Measurements from ENCODE around the gene MED13L. TPM values are rescaled to one million over a fixed set of nuclear protein-coding genes. Genes with fewer than 3 reads are reported as not detected.

MED13L gene
- total RNA-seq (2014; rRNA removed; shearing (Covaris generic)) (88.7 and 187 TPM in 2 replicates), polyA plus RNA-seq (2016; fragmentation: Nextera tagmentation; extraction: Ambion mirVana) (9.5 and 11.7 TPM in 2 replicates)

DNA sequence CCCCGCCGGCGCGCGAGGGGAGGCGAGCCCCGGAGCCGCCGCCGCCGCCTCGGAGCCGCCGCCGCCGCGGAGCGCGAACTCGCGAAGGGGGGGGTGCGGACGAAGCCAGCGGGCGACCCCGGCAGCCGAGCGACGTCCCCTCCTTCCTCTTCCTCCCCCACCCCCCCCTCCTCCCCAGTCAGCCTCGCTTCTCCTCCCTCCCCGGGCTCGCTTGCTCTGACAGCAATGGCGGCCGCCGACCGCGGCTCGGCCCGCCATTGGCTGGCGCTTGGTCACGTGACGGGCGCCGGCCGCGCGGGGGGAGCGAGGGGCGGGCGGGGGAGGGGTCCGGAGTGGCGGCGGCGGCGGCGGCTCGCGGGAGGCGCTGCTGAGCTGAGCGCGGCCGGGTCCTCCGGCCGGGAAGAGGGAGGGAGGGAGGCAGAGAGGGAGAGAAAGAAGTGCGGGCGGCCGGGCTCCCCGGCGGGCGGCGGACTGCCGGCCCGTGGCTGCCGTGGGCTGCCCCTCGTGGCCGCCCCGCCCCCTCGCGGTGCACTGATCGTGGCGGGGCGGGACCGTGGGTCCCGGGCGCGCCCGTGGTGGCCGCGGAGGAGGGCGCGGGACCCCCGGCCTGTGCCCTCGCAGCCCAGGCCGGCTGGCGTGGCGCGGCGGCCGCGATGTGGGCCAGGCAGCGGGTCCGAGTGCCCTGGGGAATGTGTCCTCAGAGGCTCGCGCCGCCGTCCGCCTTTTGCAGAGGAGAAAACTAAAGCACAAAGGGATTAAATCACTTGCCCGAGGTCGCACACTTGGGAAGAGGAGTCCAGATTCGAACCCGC, at the start of gene MED13L:
Gene MED13L (minus strand): TSS at position 227 of the 812 bp plus-strand sequence. CDS start 562 bp downstream, outside the sequence.
- peak within 1 kb of the TSS; percentile 84 for H2AFZ ChIP-seq
- H3K4me2 ChIP-seq (ENCODE audit: unreplicated experiment): peak within 1 kb of the TSS; percentile 95
- peak within 1 kb of the TSS; percentile 72 for H3K27ac ChIP-seq
- H3K9me3 ChIP-seq (ENCODE audit: low read depth): no peaks in the 10 kb centered on the region
- DNase-seq: peak; percentile 95
- WGBS, 2 experiments (ENCODE audit: low coverage in 1 of 2, low lambda C conversion rate in 2 of 2, missing lambda C conversion rate in 2 of 2): 2 to 3% methylated on average over 21 to 82 of the region's 111 CpGs
- H3K4me3 ChIP-seq: peak within 1 kb of the TSS; percentile 92
- peaks cover 24% of the 10 kb centered on the region for H3K4me1 ChIP-seq (ENCODE audit: insufficient read depth)
- in situ Hi-C loops (cut with MboI): no loop called here
- H3K9me2 ChIP-seq (ENCODE audit: insufficient read depth): no peaks in the 10 kb centered on the region
- H3K9ac ChIP-seq: peak within 1 kb of the TSS; percentile 87
- peaks cover 42% of the 10 kb centered on the region for H3K79me2 ChIP-seq (ENCODE audit: insufficient read depth)
- no peak for TF ChIP-seq EZH2phosphoT487 (IDR thresholded peaks at IDR 0.05; ENCODE audit: insufficient read depth, low read depth)
- TF ChIP-seq EZH2 (IDR thresholded peaks at IDR 0.05; ENCODE audit: insufficient read depth, poor library complexity, severe bottlenecking): no peak
- peaks cover 11% of the 10 kb centered on the region; the same call in 1 of the 2 replicates for H3F3A ChIP-seq (ENCODE audit: insufficient read depth)
- H3K36me3 ChIP-seq (ENCODE audit: low read depth): no peaks in the 10 kb centered on the region
- no peaks in the 10 kb centered on the region for H3K27me3 ChIP-seq (replicated peaks; ENCODE audit: insufficient read depth)
- H4K20me1 ChIP-seq (ENCODE audit: insufficient read depth): peaks cover 23% of the 10 kb centered on the region

DNA sequence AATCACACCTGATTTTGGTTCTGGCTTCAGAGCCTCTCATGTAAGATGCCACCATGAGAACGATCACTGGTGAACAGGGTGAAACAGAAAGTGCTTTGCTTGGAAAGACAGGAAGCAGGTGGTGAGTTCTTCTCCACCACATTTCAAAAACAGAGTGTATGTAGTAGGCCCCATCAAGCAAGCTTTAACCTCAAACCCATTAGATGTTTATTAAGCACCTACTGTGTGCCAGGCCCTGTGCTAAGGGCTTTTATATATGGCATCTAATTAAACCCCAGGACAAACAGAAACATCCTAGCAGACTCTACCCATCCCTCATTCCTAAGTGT, 47.8 kb upstream of the MED13L start:
- no peak overlapping the region for H3K27ac ChIP-seq
- H3K4me3 ChIP-seq: no peak overlapping the region
- peaks cover 12% of the 10 kb centered on the region for H3K4me1 ChIP-seq (ENCODE audit: insufficient read depth)
- H3K79me2 ChIP-seq (ENCODE audit: insufficient read depth): no peaks in the 10 kb centered on the region
- H2AFZ ChIP-seq: no peak overlapping the region
- H4K20me1 ChIP-seq (ENCODE audit: insufficient read depth): no peaks in the 10 kb centered on the region
- H3K36me3 ChIP-seq (ENCODE audit: low read depth): no peaks in the 10 kb centered on the region
- peaks cover 10% of the 10 kb centered on the region for H3F3A ChIP-seq (ENCODE audit: insufficient read depth)
- in situ Hi-C loops (cut with MboI): no loop called here
- TF ChIP-seq EZH2 (IDR thresholded peaks at IDR 0.05; ENCODE audit: insufficient read depth, poor library complexity, severe bottlenecking): no peak
- no peak for TF ChIP-seq EZH2phosphoT487 (IDR thresholded peaks at IDR 0.05; ENCODE audit: insufficient read depth, low read depth)
- DNase-seq: no peak
- no peak overlapping the region for H3K4me2 ChIP-seq (ENCODE audit: unreplicated experiment)
- no peak overlapping the region for H3K9ac ChIP-seq
- no peaks in the 10 kb centered on the region for H3K9me3 ChIP-seq (ENCODE audit: low read depth)
- no peaks in the 10 kb centered on the region for H3K27me3 ChIP-seq (replicated peaks; ENCODE audit: insufficient read depth)
- H3K9me2 ChIP-seq (ENCODE audit: insufficient read depth): no peaks in the 10 kb centered on the region
- WGBS, 2 experiments (ENCODE audit: low coverage in 1 of 2, low lambda C conversion rate in 2 of 2, missing lambda C conversion rate in 2 of 2): 90 to 97% methylated on average over 1 of the region's 1 CpG

DNA sequence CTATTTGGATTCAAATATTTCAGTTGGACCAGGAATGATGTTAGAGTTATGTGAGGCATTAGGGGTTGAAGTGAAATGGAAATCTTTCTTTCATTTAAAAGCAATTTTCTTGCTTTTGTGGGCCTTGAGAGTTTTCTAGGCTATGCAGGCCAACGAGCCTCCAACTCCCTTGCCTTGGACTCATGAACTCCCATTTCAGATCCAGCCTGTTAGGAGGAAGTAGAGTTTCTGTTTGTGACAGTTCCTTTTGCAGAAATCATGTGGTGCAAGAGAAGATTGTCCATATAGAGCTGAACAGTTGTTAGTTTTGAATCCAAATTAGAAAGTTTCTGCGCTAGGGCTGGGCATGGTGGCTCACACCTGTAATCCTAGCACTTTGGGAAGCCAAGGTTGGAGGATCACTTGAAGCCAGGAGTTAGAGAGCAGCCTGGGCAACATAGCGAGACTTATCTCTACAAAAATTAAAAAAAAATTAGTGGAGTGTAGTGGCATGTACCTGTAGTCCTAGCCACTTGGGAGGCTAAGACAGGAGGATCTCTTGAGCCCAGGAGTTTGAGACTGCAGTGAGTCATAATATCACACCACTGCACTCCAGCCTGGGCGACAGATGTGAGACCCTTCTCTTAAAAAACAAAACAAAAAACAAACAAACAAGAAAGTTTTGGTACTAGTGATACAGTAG, 47.3 kb upstream of the MED13L start:
- Histone ChIP-seq H3K9me2 (ENCODE audit: insufficient read depth) (no peaks in the 10 kb centered on the region), H3K9me3 (ENCODE audit: low read depth) (no peaks in the 10 kb centered on the region), H3K79me2 (ENCODE audit: insufficient read depth) (no peaks in the 10 kb centered on the region), H4K20me1 (ENCODE audit: insufficient read depth) (no peaks in the 10 kb centered on the region), H3K4me1 (ENCODE audit: insufficient read depth) (peaks cover 16% of the 10 kb centered on the region), H3K4me2 (ENCODE audit: unreplicated experiment) (no peak overlapping the region), H3K36me3 (ENCODE audit: low read depth) (no peaks in the 10 kb centered on the region), H3K27me3 (replicated peaks; ENCODE audit: insufficient read depth) (no peaks in the 10 kb centered on the region), H3K4me3 (no peak overlapping the region), H3K27ac (no peak overlapping the region), H2AFZ (no peak overlapping the region), H3F3A (ENCODE audit: insufficient read depth) (peaks cover 13% of the 10 kb centered on the region), H3K9ac (no peak overlapping the region)
- in situ Hi-C loops (cut with MboI): no loop called here
- 76 to 77% methylated on average over 4 of the region's 4 CpGs for WGBS, 2 experiments (ENCODE audit: low coverage in 1 of 2, low lambda C conversion rate in 2 of 2, missing lambda C conversion rate in 2 of 2)
- DNase-seq: no peak
- TF ChIP-seq EZH2 (IDR thresholded peaks at IDR 0.05; ENCODE audit: insufficient read depth, poor library complexity, severe bottlenecking) (no peak), EZH2phosphoT487 (IDR thresholded peaks at IDR 0.05; ENCODE audit: insufficient read depth, low read depth) (no peak)

DNA sequence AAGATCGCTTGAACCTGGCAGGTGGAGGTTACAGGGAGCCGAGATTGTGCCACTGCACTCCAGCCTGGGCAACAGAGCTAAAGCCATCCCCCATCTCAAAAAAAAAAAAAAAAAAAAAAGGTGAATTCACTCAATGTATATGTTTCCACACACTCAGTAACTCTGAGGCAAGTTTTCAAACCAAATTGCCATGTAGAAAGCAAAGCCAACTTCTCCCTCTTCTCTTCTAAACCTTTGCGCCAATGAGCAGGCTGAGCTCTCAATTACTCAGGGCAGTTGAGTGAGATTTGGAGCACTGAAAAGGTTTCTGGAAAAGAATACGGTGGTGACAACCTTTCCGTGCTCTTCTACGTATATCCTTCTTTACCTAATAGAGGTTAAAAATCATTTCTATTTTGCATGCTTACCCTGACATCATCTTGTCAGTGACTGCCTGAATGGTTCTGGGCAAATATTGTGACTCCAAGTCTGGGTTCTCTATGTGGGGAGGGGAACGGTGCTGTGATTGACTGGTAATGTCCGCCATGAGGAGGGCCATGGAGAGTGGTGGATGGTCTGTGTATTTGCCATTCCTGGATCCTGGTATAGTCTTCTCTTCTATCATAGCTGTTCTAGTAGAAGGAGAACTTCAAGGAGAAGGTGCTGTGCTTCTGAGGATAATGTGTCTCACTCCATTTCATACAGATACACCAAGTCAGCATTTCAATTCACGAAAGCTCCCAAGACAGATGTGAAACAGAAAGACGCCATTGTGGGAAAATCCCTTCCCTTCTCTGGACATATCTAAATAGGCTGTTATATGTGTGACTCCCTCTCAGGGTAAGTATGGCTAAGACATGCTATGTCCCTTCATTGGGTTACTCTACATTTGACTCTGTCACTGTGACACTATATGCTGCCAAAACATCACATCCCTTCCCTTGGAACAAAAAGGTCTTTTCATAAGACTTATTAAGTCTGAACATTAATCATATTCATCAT, 46.2 kb upstream of the MED13L start:
- DNase-seq: no peak
- Histone ChIP-seq H3K79me2 (ENCODE audit: insufficient read depth) (no peaks in the 10 kb centered on the region), H4K20me1 (ENCODE audit: insufficient read depth) (no peaks in the 10 kb centered on the region), H3K9ac (no peak overlapping the region), H3K9me3 (ENCODE audit: low read depth) (no peaks in the 10 kb centered on the region), H3F3A (ENCODE audit: insufficient read depth) (peaks cover 22% of the 10 kb centered on the region), H3K27ac (no peak overlapping the region), H3K4me3 (no peak overlapping the region), H3K4me1 (ENCODE audit: insufficient read depth) (peaks cover 25% of the 10 kb centered on the region), H2AFZ (no peak overlapping the region), H3K4me2 (ENCODE audit: unreplicated experiment) (no peak overlapping the region), H3K27me3 (replicated peaks; ENCODE audit: insufficient read depth) (no peaks in the 10 kb centered on the region), H3K36me3 (ENCODE audit: low read depth) (no peaks in the 10 kb centered on the region), H3K9me2 (ENCODE audit: insufficient read depth) (no peaks in the 10 kb centered on the region)
- in situ Hi-C loops (cut with MboI): no loop called here
- no peak for TF ChIP-seq EZH2phosphoT487 (IDR thresholded peaks at IDR 0.05; ENCODE audit: insufficient read depth, low read depth)
- WGBS, 2 experiments (ENCODE audit: low coverage in 1 of 2, low lambda C conversion rate in 2 of 2, missing lambda C conversion rate in 2 of 2): 86 to 87% methylated on average over 10 of the region's 10 CpGs
